Hematopoietic multipotent progenitor cell treated with erythropoietin and hydrocortisone succinate and interleukin-3 and kit ligand, for 15 days (in vitro differentiated cells): Measurements from ENCODE around the gene UBE2F.
"Not testable (repeated sequence)": the region's sequence is repeated elsewhere in the genome, so short reads cannot be mapped to it uniquely, and the experiment has no call there.

Experiments used
- DNase-seq: peaks from one replicate; pipeline ENCODE4 v3.0.0-alpha.2; 2015; ENCODE audit warnings: low spot score

Gene UBE2F

GRCh38 chr2:238021327-238021726 lies 54.5 kb downstream of the UBE2F start:
- DNase-seq = no peak

- DNase-seq = no peak
These were observed 55.9 kb downstream of the UBE2F start for GRCh38 chr2:238022594-238023157.

- DNase-seq = no peak
These were observed 56.8 kb downstream of the UBE2F start for GRCh38 chr2:238023608-238024007.

- DNase-seq = no peak
These were observed 58.2 kb downstream of the UBE2F start for GRCh38 chr2:238024986-238025385.

- DNase-seq = no peak
These were observed 59.0 kb downstream of the UBE2F start for GRCh38 chr2:238025741-238026360.

GRCh38 chr2:238027058-238027457 lies 60.2 kb downstream of the UBE2F start:
- DNase-seq = no peak

GRCh38 chr2:238027591-238028415 lies 61.0 kb downstream of the UBE2F start:
- DNase-seq = no peak

- DNase-seq = no peak
These were observed 63.0 kb downstream of the UBE2F start for GRCh38 chr2:238029853-238030252.

- DNase-seq = no peak
These were observed 63.8 kb downstream of the UBE2F start for GRCh38 chr2:238030422-238031155.

GRCh38 chr2:238031751-238032150 lies 64.9 kb downstream of the UBE2F start:
- DNase-seq = no peak

- no peak for DNase-seq
These were observed 66.0 kb downstream of the UBE2F start for GRCh38 chr2:238032755-238033337.

GRCh38 chr2:238033991-238034390 lies 67.2 kb downstream of the UBE2F start:
- DNase-seq = not testable (repeated sequence)

- DNase-seq = no peak
These were observed 71.4 kb downstream of the UBE2F start for GRCh38 chr2:238038203-238038602.

- no peak for DNase-seq
These were observed 72.3 kb downstream of the UBE2F start for GRCh38 chr2:238039151-238039550.

- DNase-seq = no peak
These were observed 73.2 kb downstream of the UBE2F start for GRCh38 chr2:238039985-238040384.

- no peak for DNase-seq
These were observed 74.1 kb downstream of the UBE2F start for GRCh38 chr2:238040918-238041317.

GRCh38 chr2:238042090-238042489 lies 75.3 kb downstream of the UBE2F start:
- DNase-seq = no peak

- DNase-seq = no peak
These were observed 76.2 kb downstream of the UBE2F start for GRCh38 chr2:238042849-238043584.

GRCh38 chr2:238043851-238044250 lies 77.0 kb downstream of the UBE2F start:
- DNase-seq = no peak

GRCh38 chr2:238045575-238045974 lies 78.8 kb downstream of the UBE2F start:
- no peak for DNase-seq

GRCh38 chr2:238046725-238047270 lies 80.0 kb downstream of the UBE2F start:
- no peak for DNase-seq
